Measurements from ENCODE around the gene CA9. TPM values are rescaled to one million over a fixed set of nuclear protein-coding genes. Genes with fewer than 3 reads are reported as not detected.

The CA9 gene
- total RNA-seq, 4 donors from 2014 or later: not detected

DNA sequence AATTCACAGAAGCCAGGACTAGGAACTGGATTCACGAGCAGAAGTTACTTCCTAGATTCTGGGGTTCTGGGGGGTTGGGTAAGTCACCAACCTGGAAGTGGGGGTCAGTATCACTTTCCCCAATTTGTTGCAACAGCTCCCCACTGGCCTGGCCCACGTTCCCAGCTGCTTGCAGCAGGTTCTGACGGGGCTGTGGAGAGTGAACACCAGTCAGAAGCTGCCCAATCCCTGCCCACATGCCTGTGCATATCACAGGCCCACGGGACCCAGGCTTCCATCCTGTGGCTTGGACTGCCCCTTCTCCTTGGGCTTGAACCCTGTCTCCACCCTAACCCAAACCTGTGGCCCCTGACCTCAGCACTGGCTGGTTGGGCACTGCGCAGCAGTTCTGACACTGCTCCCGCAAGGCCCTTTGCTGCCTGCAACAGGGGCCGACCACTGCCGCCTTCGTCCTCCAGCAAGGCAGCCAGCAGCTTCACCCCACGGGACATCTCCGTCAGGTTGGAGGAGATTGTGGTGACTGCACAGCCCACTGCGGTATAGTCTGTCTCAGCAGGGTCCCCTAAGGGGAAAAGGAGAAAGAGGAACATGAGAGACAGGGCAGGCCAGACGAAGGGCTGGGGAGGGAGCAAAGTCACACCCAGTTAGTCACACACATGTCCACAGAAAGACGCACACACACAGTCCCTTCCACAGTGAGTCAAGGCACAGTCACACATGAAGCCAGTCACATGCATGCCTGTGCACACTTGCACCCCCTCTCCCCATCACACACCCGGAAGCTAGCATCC is 45.2 kb downstream of the CA9 start:
- Histone ChIP-seq H3K27me3 (no peaks in the 10 kb centered on the region), H3K4me1 (no peaks in the 10 kb centered on the region), H3K4me3 (no peak overlapping the region), H3K27ac (no peak overlapping the region), H3K9me3 (no peaks in the 10 kb centered on the region), H3K36me3 (peaks cover 2 to 96% (median 53%) of the 10 kb centered on the region in 4 donors)
- DNase-seq: no peak
- WGBS, 2 donors (ENCODE audit: low coverage in 1 of 2): 81% methylated on average over 14 of the region's 15 CpGs; no CpG with 5 or more reads in 1 of the 2 donors
- in situ Hi-C loops (cut with MboI; ENCODE audit: low pct_ligation_motif_present in 1 of 4, low pct_unique_long_range_greater_than_20kb in 1 of 4, low sequenced_read_pairs in 3 of 4) (no loop called here), intact Hi-C loops (cut with DNase I; ENCODE audit: low total_unique reads) (no loop called here)
- TF ChIP-seq POLR2AphosphoS5 (IDR thresholded peaks at IDR 0.05): peak in 1 of 3 donors; percentile 8
- TF ChIP-seq, protein P1, sequence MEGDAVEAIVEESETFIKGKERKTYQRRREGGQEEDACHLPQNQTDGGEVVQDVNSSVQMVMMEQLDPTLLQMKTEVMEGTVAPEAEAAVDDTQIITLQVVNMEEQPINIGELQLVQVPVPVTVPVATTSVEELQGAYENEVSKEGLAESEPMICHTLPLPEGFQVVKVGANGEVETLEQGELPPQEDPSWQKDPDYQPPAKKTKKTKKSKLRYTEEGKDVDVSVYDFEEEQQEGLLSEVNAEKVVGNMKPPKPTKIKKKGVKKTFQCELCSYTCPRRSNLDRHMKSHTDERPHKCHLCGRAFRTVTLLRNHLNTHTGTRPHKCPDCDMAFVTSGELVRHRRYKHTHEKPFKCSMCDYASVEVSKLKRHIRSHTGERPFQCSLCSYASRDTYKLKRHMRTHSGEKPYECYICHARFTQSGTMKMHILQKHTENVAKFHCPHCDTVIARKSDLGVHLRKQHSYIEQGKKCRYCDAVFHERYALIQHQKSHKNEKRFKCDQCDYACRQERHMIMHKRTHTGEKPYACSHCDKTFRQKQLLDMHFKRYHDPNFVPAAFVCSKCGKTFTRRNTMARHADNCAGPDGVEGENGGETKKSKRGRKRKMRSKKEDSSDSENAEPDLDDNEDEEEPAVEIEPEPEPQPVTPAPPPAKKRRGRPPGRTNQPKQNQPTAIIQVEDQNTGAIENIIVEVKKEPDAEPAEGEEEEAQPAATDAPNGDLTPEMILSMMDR (IDR thresholded peaks at IDR 0.05): no peak

DNA sequence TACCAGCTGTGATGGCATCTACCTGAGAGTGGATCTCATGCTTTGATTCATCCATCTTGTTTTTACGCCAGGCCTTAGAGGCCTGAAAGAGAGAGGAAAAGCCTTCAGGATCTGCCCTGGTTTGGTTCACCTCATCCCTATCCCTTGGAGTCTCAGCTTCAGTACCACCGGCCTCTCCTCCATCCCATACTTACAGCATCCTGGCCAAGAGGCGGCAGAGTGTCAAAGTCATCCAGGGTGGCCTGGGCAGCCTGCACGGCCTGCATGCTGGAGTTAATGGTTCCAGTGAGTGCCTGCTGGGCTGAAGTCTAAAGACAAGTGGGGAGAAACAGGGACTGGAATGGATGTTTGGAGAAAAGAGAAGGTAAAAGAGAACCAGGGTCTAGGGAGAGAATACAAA is 45.8 kb downstream of the CA9 start:
- TF ChIP-seq, protein P1 (IDR thresholded peaks at IDR 0.05): no peak
- TF ChIP-seq POLR2A (IDR thresholded peaks at IDR 0.05) (no peak), POLR2AphosphoS5 (IDR thresholded peaks at IDR 0.05) (no peak), EP300 (IDR thresholded peaks at IDR 0.05; ENCODE audit: low read depth) (no peak)
- no peak for DNase-seq

DNA sequence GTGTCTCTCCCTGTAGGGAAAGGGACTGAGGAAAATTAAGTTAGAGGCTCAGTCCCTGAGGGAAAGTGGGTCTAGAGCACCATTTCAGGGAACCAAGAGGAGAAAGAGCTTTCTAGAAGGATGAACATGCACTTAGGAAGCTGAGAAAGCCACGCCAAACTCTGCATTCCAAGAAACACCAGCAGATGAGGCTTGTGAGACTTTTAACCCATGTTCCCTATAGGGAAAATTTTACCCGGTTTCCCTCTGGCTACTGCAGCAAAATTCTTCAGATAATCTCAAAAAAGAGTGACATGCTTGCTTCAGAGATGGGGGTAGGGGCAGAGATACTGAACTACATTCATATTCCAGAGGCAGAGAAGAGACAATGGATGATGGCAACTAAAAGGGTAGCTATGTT is 49.7 kb downstream of the CA9 start:
- no peak for DNase-seq
- Histone ChIP-seq H3K27ac (no peak overlapping the region), H3K27me3 (no peaks in the 10 kb centered on the region), H3K4me1 (peaks cover 20 to 29% (median 25%) of the 10 kb centered on the region in 4 donors), H3K36me3 (peaks cover 2 to 68% (median 36%) of the 10 kb centered on the region in 4 donors), H3K9me3 (no peaks in the 10 kb centered on the region), H3K4me3 (no peak overlapping the region)
- TF ChIP-seq, protein P1 (IDR thresholded peaks at IDR 0.05): no peak
- TF ChIP-seq POLR2A (IDR thresholded peaks at IDR 0.05) (no peak), EP300 (IDR thresholded peaks at IDR 0.05; ENCODE audit: low read depth) (no peak), POLR2AphosphoS5 (IDR thresholded peaks at IDR 0.05) (no peak)
- in situ Hi-C loops (cut with MboI; ENCODE audit: low pct_ligation_motif_present in 1 of 4, low pct_unique_long_range_greater_than_20kb in 1 of 4, low sequenced_read_pairs in 3 of 4): no loop called here
- 83 to 95% methylated on average over 2 of the region's 2 CpGs for WGBS, 2 donors (ENCODE audit: low coverage in 1 of 2)
- intact Hi-C loops (cut with DNase I; ENCODE audit: low total_unique reads): no loop called here

More for the DNA sequence above, 45.8 kb downstream of the CA9 start:
- H3K27ac ChIP-seq: no peak overlapping the region
- H3K36me3 ChIP-seq: peaks cover 2 to 96% (median 53%) of the 10 kb centered on the region in 4 donors
- 90 to 100% methylated on average over 4 of the region's 4 CpGs for WGBS, 2 donors (ENCODE audit: low coverage in 1 of 2)
- no peaks in the 10 kb centered on the region for H3K9me3 ChIP-seq
- intact Hi-C loops (cut with DNase I; ENCODE audit: low total_unique reads) (no loop called here), in situ Hi-C loops (cut with MboI; ENCODE audit: low pct_ligation_motif_present in 1 of 4, low pct_unique_long_range_greater_than_20kb in 1 of 4, low sequenced_read_pairs in 3 of 4) (no loop called here)
- H3K27me3 ChIP-seq: no peaks in the 10 kb centered on the region
- H3K4me1 ChIP-seq: no peaks in the 10 kb centered on the region
- H3K4me3 ChIP-seq: no peak overlapping the region

DNA sequence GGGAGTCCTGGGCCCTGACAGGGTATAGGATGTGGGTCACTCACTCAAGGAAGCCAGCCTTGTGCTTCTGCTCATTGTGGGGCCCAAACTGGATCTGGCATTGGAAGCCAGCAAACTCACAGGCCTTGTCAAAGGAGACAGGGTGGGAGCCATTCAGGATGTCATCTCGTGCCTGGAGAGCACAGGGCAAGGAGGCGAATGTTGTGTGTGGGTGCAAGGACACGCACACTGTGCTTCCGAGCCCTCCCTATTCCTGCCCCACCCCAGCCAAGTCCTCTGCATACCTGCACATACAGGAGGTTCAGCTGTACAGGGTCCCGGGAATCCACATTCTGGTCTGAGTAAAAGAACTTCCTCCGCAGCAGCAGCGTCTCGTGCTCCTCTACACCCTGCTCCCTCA is 50.2 kb downstream of the CA9 start:
- Histone ChIP-seq H3K27ac (no peak overlapping the region), H3K4me3 (no peak overlapping the region), H3K27me3 (no peaks in the 10 kb centered on the region), H3K9me3 (no peaks in the 10 kb centered on the region), H3K4me1 (peaks cover 24 to 34% (median 30%) of the 10 kb centered on the region in 4 donors), H3K36me3 (peaks cover 2 to 64% (median 34%) of the 10 kb centered on the region in 4 donors)
- WGBS, 2 donors (ENCODE audit: low coverage in 1 of 2): 96% methylated on average over 6 of the region's 8 CpGs; no CpG with 5 or more reads in 1 of the 2 donors
- DNase-seq: no peak
- TF ChIP-seq POLR2A (IDR thresholded peaks at IDR 0.05) (no peak), POLR2AphosphoS5 (IDR thresholded peaks at IDR 0.05) (no peak), EP300 (IDR thresholded peaks at IDR 0.05; ENCODE audit: low read depth) (no peak)
- TF ChIP-seq, protein P1 (IDR thresholded peaks at IDR 0.05): no peak
- intact Hi-C loops (cut with DNase I; ENCODE audit: low total_unique reads) (no loop called here), in situ Hi-C loops (cut with MboI; ENCODE audit: low pct_ligation_motif_present in 1 of 4, low pct_unique_long_range_greater_than_20kb in 1 of 4, low sequenced_read_pairs in 3 of 4) (no loop called here)

All from transverse colon (tissue), 4 donors.